ENCODE measurements around the gene PRR33. TPM values are rescaled to one million over a fixed set of nuclear protein-coding genes. Genes with fewer than 3 reads are reported as not detected.

The PRR33 gene
- total RNA-seq, 2 experiments from 2014 or later = 0.08 to 0.11 TPM

- POLR2A ChIA-PET = no interaction called here
- CTCF ChIA-PET = interaction anchor here (0.8 to 1.3 kb wide), 3 partner anchors 9 to 22 kb away, joined by 4 to 5 read pairs (median 5); no protein-coding TSS in a partner anchor
Measured at GRCh38 chr11:1860108-1860507, 31.6 kb downstream of the PRR33 start.

GRCh38 chr11:1859004-1859403 is 32.7 kb downstream of the PRR33 start:
- CTCF ChIA-PET = interaction anchor here (1.0 kb wide), 1 partner anchor 10 kb away, joined by 5 read pairs; no protein-coding TSS in a partner anchor
- POLR2A ChIA-PET = no interaction called here

GRCh38 chr11:1858576-1858975 is 33.1 kb downstream of the PRR33 start:
- ChIA-PET POLR2A (no interaction called here), CTCF (no interaction called here)

- ChIA-PET POLR2A (no interaction called here), CTCF (interaction anchor here (0.8 kb wide), 1 partner anchor 25 kb away, joined by 5 read pairs; no protein-coding TSS in a partner anchor)
Measured at GRCh38 chr11:1858154-1858553, 33.5 kb downstream of the PRR33 start.

GRCh38 chr11:1857064-1857463 is 34.6 kb downstream of the PRR33 start:
- POLR2A ChIA-PET = no interaction called here
- CTCF ChIA-PET = interaction anchor here (1.0 to 2.8 kb wide), 5 partner anchors 10 to 164 kb away, joined by 3 to 9 read pairs (median 5); no protein-coding TSS in a partner anchor

- CTCF ChIA-PET = interaction anchor here (1.0 to 2.8 kb wide), 12 partner anchors 9 to 338 kb away, joined by 3 to 9 read pairs (median 4); no protein-coding TSS in a partner anchor
- POLR2A ChIA-PET = interaction anchor here (0.5 to 1.3 kb wide), 2 partner anchors 9 to 35 kb away, joined by 3 read pairs; partner anchors contain the start of gene PRR33
Measured at GRCh38 chr11:1856306-1857005, 35.2 kb downstream of the PRR33 start.

GRCh38 chr11:1855886-1856265 is 35.8 kb downstream of the PRR33 start:
- POLR2A ChIA-PET = interaction anchor here (0.5 to 1.3 kb wide), 2 partner anchors 8 to 35 kb away, joined by 3 read pairs; partner anchors contain the start of gene PRR33
- CTCF ChIA-PET = interaction anchor here (1.0 to 2.8 kb wide), 12 partner anchors 8 to 338 kb away, joined by 3 to 9 read pairs (median 4); no protein-coding TSS in a partner anchor

- POLR2A ChIA-PET = interaction anchor here (1.3 kb wide), 1 partner anchor 36 kb away, joined by 3 read pairs; the partner anchor contains the start of gene PRR33
- CTCF ChIA-PET = interaction anchor here (1.0 to 3.7 kb wide), 14 partner anchors 10 to 339 kb away, joined by 3 to 29 read pairs (median 4); partner anchors contain the start of gene SYT8
Measured at GRCh38 chr11:1854949-1855885, 36.5 kb downstream of the PRR33 start.

GRCh38 chr11:1854132-1854948 is 37.4 kb downstream of the PRR33 start:
- ChIA-PET CTCF (interaction anchor here (1.0 to 3.7 kb wide), 12 partner anchors 9 to 297 kb away, joined by 3 to 29 read pairs (median 6); partner anchors contain the start of genes SYT8 and TNNI2), POLR2A (interaction anchor here (0.7 to 1.3 kb wide), 4 partner anchors 11 to 93 kb away, joined by 3 read pairs; no protein-coding TSS in a partner anchor)

- CTCF ChIA-PET = interaction anchor here (1.0 to 3.7 kb wide), 12 partner anchors 14 to 298 kb away, joined by 3 to 29 read pairs (median 5); partner anchors contain the start of genes SYT8 and TNNI2
- POLR2A ChIA-PET = interaction anchor here (0.7 to 1.3 kb wide), 4 partner anchors 10 to 94 kb away, joined by 3 read pairs; no protein-coding TSS in a partner anchor
Measured at GRCh38 chr11:1853376-1854131, 38.1 kb downstream of the PRR33 start.

GRCh38 chr11:1852877-1853276 is 38.8 kb downstream of the PRR33 start, which contains the start of gene LSP1:
Gene LSP1, plus strand, starts transcription at chr11:1853084. Its CDS starts 61 bp downstream, at chr11:1853145.
- CTCF ChIA-PET = interaction anchor here (0.9 to 3.7 kb wide), 9 partner anchors 10 to 298 kb away, joined by 3 to 29 read pairs (median 5); partner anchors contain the start of gene TNNI2
- POLR2A ChIA-PET = interaction anchor here (1.2 to 1.3 kb wide), 2 partner anchors 9 to 14 kb away, joined by 3 read pairs; no protein-coding TSS in a partner anchor

GRCh38 chr11:1852271-1852876 is 39.3 kb downstream of the PRR33 start:
- CTCF ChIA-PET = interaction anchor here (0.7 to 3.7 kb wide), 8 partner anchors 10 to 200 kb away, joined by 3 to 29 read pairs (median 5); partner anchors contain the start of gene TNNI2
- POLR2A ChIA-PET = no interaction called here

GRCh38 chr11:1851468-1852180 is 40.1 kb downstream of the PRR33 start:
- POLR2A ChIA-PET = interaction anchor here (0.8 kb wide), 1 partner anchor 15 kb away, joined by 3 read pairs; no protein-coding TSS in a partner anchor

GRCh38 chr11:1848640-1849430 is 42.9 kb downstream of the PRR33 start:
- CTCF ChIA-PET = interaction anchor here (0.9 to 6.9 kb wide), 6 partner anchors 12 to 302 kb away, joined by 3 to 37 read pairs (median 6); no protein-coding TSS in a partner anchor
- POLR2A ChIA-PET = no interaction called here

More at GRCh38 chr11:1851468-1852180, 40.1 kb downstream of the PRR33 start:
- CTCF ChIA-PET = interaction anchor here (0.7 to 6.9 kb wide), 11 partner anchors 11 to 302 kb away, joined by 3 to 37 read pairs (median 5); no protein-coding TSS in a partner anchor

Data from activated CD8-positive, alpha-beta memory T cell treated with anti-CD3 and anti-CD28 coated beads for 36 hours (primary cell).